Neural crest cell (in vitro differentiated cells): ENCODE measurements around the gene ADSS2. TPM values are rescaled to one million over a fixed set of nuclear protein-coding genes. Genes with fewer than 3 reads are reported as not detected.

Experiments used
- DNase-seq: peaks from one replicate; pipeline ENCODE4 v3.0.0; 2021; ENCODE audit warnings: low read depth, mixed read lengths, low spot score
- H3K27ac Mint-ChIP-seq: one replicate; pipeline ENCODE4 v1.8.0; 2021; ENCODE audit warnings: mild to moderate bottlenecking, mixed read lengths; ENCODE audit not compliant: unreplicated experiment
- H3K27me3 Mint-ChIP-seq: 2 replicates; pipeline ENCODE4 v1.8.0; 2021; ENCODE audit warnings: low read depth, mild to moderate bottlenecking, mixed read lengths
- H3K36me3 Mint-ChIP-seq: 2 replicates; pipeline ENCODE4 v1.8.0; 2021; ENCODE audit warnings: low read depth, mild to moderate bottlenecking, mixed read lengths
- H3K4me1 Mint-ChIP-seq: 2 replicates; pipeline ENCODE4 v1.8.0; 2021; ENCODE audit warnings: mixed read lengths
- H3K4me3 Mint-ChIP-seq: one replicate; pipeline ENCODE4 v1.8.0; 2021; ENCODE audit warnings: mild to moderate bottlenecking, mixed read lengths
- H3K9me3 Mint-ChIP-seq: 2 replicates; pipeline ENCODE4 v1.8.0; 2021; ENCODE audit warnings: mixed read lengths
- total RNA-seq: library from RNA; stranded (reverse); gene quantifications from 2 replicates; pipeline ENCODE4 v1.2.1, GENCODE V29; 2021
- TF ChIP-seq, protein P1 (sequence below): fragments of 200-600 bp; sonication (generic); conservative IDR thresholded peaks from 2 replicates; pipeline ENCODE4 v1.5.0; 2021; ENCODE audit warnings: antibody characterized with exemption, mild to moderate bottlenecking

The ADSS2 gene
- total RNA-seq, 1 donor from 2014 or later, result 66.2 TPM

DNA sequence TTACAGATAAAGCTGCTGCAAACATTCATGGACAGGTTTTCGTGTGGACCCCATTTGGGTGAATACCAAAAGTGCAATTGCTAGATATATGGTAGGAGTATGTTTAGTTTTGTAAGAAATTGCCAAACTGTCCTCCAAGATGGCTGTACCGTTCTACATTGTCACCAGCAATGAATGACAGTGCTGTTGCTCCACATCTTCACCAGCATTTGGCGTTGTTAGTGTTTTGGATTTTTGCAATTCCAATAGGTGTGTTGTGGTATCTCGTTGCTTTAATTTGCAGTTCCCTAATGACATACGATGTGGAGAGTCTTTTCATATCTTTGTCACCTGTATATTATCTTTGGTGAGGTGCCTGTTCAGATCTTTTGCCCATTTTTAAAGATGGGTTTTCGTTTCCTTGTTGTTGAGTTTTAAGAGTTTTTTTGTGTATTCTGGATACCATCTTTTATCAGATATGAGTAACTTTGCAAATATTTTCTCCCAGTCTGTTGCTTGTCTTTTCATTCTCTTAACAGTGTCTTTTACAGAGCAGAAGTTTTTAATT, 21.4 kb upstream of the ADSS2 start:
- Mint-ChIP-seq H3K4me3 (no peak overlapping the region), H3K27ac (no peak overlapping the region), H3K36me3 (no peaks in the 10 kb centered on the region), H3K9me3 (no peaks in the 10 kb centered on the region), H3K4me1 (no peaks in the 10 kb centered on the region), H3K27me3 (no peaks in the 10 kb centered on the region)
- no peak for DNase-seq
- TF ChIP-seq, protein P1, sequence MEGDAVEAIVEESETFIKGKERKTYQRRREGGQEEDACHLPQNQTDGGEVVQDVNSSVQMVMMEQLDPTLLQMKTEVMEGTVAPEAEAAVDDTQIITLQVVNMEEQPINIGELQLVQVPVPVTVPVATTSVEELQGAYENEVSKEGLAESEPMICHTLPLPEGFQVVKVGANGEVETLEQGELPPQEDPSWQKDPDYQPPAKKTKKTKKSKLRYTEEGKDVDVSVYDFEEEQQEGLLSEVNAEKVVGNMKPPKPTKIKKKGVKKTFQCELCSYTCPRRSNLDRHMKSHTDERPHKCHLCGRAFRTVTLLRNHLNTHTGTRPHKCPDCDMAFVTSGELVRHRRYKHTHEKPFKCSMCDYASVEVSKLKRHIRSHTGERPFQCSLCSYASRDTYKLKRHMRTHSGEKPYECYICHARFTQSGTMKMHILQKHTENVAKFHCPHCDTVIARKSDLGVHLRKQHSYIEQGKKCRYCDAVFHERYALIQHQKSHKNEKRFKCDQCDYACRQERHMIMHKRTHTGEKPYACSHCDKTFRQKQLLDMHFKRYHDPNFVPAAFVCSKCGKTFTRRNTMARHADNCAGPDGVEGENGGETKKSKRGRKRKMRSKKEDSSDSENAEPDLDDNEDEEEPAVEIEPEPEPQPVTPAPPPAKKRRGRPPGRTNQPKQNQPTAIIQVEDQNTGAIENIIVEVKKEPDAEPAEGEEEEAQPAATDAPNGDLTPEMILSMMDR, result no peak

DNA sequence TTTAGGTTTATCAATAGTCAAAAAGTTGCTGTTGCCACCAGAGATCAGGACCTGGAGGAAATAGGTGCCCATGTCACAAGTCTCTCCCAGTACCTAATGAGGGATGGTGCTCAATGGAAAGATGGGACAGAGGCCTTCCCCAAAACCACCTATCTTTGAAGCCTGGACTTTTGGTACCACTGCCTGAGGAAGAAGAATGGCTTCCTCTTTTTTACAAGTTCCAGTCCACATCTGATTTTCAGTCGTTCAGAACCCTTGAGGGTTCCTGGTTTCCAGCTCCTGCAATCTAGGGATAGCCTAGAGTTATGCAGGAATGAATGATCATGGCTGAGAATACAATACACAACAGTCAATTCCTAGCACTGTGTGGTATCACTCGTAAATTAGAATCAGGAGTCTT, 15.0 kb upstream of the ADSS2 start:
- no peak overlapping the region for H3K4me3 Mint-ChIP-seq
- H3K4me1 Mint-ChIP-seq, result no peaks in the 10 kb centered on the region
- H3K27ac Mint-ChIP-seq, result no peak overlapping the region
- H3K27me3 Mint-ChIP-seq, result no peaks in the 10 kb centered on the region
- H3K36me3 Mint-ChIP-seq, result no peaks in the 10 kb centered on the region
- no peak for DNase-seq
- peaks cover 3% of the 10 kb centered on the region for H3K9me3 Mint-ChIP-seq
- TF ChIP-seq, protein P1, result no peak

GRCh38 chr1:244461245-244462071, 9.7 kb upstream of the ADSS2 start, which contains the start of gene CATSPERE:
Gene CATSPERE (plus strand): TSS chr1:244461273. CDS start chr1:244461430, 157 bp downstream.
- Mint-ChIP-seq H3K4me1 (peaks cover 4% of the 10 kb centered on the region), H3K27me3 (no peaks in the 10 kb centered on the region), H3K4me3 (peak within 1 kb of the TSS; percentile 80), H3K36me3 (peaks cover 12% of the 10 kb centered on the region), H3K9me3 (peaks cover 7% of the 10 kb centered on the region), H3K27ac (peak within 1 kb of the TSS; percentile 86)
- TF ChIP-seq, protein P1, result no peak
- DNase-seq, result peak; percentile 57

DNA sequence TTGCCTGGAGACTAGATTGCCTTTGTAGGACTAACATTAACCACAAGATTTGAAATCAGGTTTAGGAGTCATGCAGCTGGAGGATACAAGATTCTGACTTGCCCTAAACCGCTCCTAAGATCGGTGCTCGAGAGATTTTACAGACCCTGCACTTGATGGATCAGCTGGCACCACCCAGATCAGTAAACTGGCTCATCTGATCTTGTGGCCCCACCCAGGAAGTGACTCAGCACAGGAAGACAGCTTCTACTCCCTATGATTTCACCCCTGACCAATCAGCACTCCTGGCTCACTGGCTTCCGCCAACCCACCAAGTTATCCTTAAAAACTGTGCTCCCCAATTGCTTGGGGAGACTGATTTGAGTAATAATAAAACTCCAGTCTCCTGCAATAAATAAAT, 8.5 kb upstream of the ADSS2 start:
- Mint-ChIP-seq H3K27ac (no peak overlapping the region), H3K27me3 (no peaks in the 10 kb centered on the region), H3K4me3 (peak overlapping the region; percentile 52), H3K36me3 (peaks cover 12% of the 10 kb centered on the region), H3K4me1 (peaks cover 5% of the 10 kb centered on the region), H3K9me3 (peaks cover 7% of the 10 kb centered on the region)
- TF ChIP-seq, protein P1, result no peak
- DNase-seq, result no peak

GRCh38 chr1:244458781-244459180, 7.1 kb upstream of the ADSS2 start:
- Mint-ChIP-seq H3K27ac (no peak overlapping the region), H3K4me1 (peaks cover 12% of the 10 kb centered on the region)

More at GRCh38 chr1:244458781-244459180, 7.1 kb upstream of the ADSS2 start:
- DNase-seq, result no peak
- Mint-ChIP-seq H3K27me3 (no peaks in the 10 kb centered on the region), H3K9me3 (peaks cover 7% of the 10 kb centered on the region), H3K36me3 (peaks cover 12% of the 10 kb centered on the region), H3K4me3 (no peak overlapping the region)
- TF ChIP-seq, protein P1, result no peak
